HG03575 (cell line): ENCODE results near the gene ZNF385A.
"Not testable (repeated sequence)": the region's sequence is repeated elsewhere in the genome, so short reads cannot be mapped to it uniquely, and the experiment has no call there.

ENCODE experiments used
- ATAC-seq: cut with Tn5 transposase; IDR thresholded peaks from one replicate; pipeline ENCODE4 v1.9.1; 2021; ENCODE audit not compliant: unreplicated experiment, insufficient number of reproducible peaks, low FRiP score; ENCODE audit errors: extremely low read depth

The ZNF385A gene

GRCh38 chr12:54340846-54341245 is 43.7 kb downstream of the ZNF385A start:
- no peak for ATAC-seq

- no peak for ATAC-seq
Measured at GRCh38 chr12:54338698-54339296, 45.7 kb downstream of the ZNF385A start.

GRCh38 chr12:54337854-54338650 is 46.5 kb downstream of the ZNF385A start:
- no peak for ATAC-seq

GRCh38 chr12:54337280-54337842 is 47.2 kb downstream of the ZNF385A start:
- ATAC-seq = no peak

- ATAC-seq = no peak
Measured at GRCh38 chr12:54333420-54334034, 51.0 kb downstream of the ZNF385A start.

- no peak for ATAC-seq
Measured at GRCh38 chr12:54331461-54331860, 53.1 kb downstream of the ZNF385A start.

- no peak for ATAC-seq
Measured at GRCh38 chr12:54330442-54330841, 54.1 kb downstream of the ZNF385A start.

- no peak for ATAC-seq
Measured at GRCh38 chr12:54329759-54330158, 54.8 kb downstream of the ZNF385A start.

- no peak for ATAC-seq
Measured at GRCh38 chr12:54328595-54329337, 55.8 kb downstream of the ZNF385A start.

- not testable (repeated sequence) for ATAC-seq
Measured at GRCh38 chr12:54325442-54326109, 59.0 kb downstream of the ZNF385A start.

GRCh38 chr12:54324617-54325441 is 59.7 kb downstream of the ZNF385A start, which contains the start of gene COPZ1:
Gene COPZ1, plus strand, starts transcription at chr12:54325131. Its CDS starts 33 bp downstream, at chr12:54325164.
- ATAC-seq = peak; percentile 92

- no peak for ATAC-seq
Measured at GRCh38 chr12:54321363-54321762, 63.2 kb downstream of the ZNF385A start.
